Activated CD4-positive, alpha-beta T cell treated with anti-CD3 and anti-CD28 coated beads, Interleukin-2, amount 10 ng/mL, durations not matched to agents 24 days and 14 days (primary cell): ENCODE measurements around the gene HOXD3. TPM values are rescaled to one million over a fixed set of nuclear protein-coding genes. Genes with fewer than 3 reads are reported as not detected.

Source experiments
- DNase-seq: peaks from one replicate; pipeline ENCODE4 v3.0.0; 2022
- H3K27ac Mint-ChIP-seq: one replicate; pipeline ENCODE4 v1.8.0; 2022; ENCODE audit warnings: mild to moderate bottlenecking, mixed read lengths
- H3K27me3 Mint-ChIP-seq: one replicate; pipeline ENCODE4 v1.8.0; 2022; ENCODE audit warnings: mixed read lengths
- H3K36me3 Mint-ChIP-seq: one replicate; pipeline ENCODE4 v1.8.0; 2022; ENCODE audit warnings: low read depth, mild to moderate bottlenecking, mixed read lengths
- H3K4me1 Mint-ChIP-seq: one replicate; pipeline ENCODE4 v1.8.0; 2021; ENCODE audit warnings: mixed read lengths
- H3K4me3 Mint-ChIP-seq: one replicate; pipeline ENCODE4 v1.8.0; 2022; ENCODE audit warnings: mild to moderate bottlenecking, moderate library complexity, mixed read lengths
- H3K9me3 Mint-ChIP-seq: one replicate; pipeline ENCODE4 v1.8.0; 2021; ENCODE audit warnings: mixed read lengths
- intact Hi-C: fragments of 100-400 bp; cut with micrococcal nuclease; formaldehyde crosslinking; loops from one replicate; pipeline ENCODE4 v1.15.1; 2023
- total RNA-seq: library from RNA; stranded (reverse); gene quantifications from 2 replicates; pipeline ENCODE4 v1.2.3, GENCODE V29; 2022

HOXD3 gene
- total RNA-seq, 1 donor from 2014 or later, result not detected

GRCh38 chr2:176206136-176206535 lies 49.0 kb downstream of the HOXD3 start:
- Mint-ChIP-seq H3K36me3 (no peaks in the 10 kb centered on the region), H3K4me3 (no peak overlapping the region), H3K27ac (no peak overlapping the region), H3K27me3 (peaks cover 11% of the 10 kb centered on the region), H3K9me3 (no peaks in the 10 kb centered on the region), H3K4me1 (no peaks in the 10 kb centered on the region)
- intact Hi-C loops, result no loop called here
- no peak for DNase-seq

DNA sequence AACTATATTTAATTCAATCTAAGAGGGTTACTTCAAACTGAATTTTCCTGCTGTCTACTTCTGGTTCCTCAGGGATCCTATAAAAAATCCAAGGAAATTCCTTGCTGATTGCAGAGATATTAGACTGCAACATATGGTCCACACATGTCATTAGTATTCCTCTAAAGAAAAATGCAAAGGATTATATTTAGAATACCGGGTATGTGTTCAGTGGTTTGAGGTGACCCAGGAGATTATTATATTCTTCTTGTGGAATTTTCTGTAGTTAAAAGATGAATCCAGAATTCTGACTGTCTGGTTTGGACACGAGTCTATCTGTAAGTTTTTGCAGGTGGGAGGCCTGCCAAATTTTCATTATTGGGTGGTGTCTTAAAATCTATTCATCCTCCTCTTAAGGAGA lies 49.6 kb downstream of the HOXD3 start:
- H3K36me3 Mint-ChIP-seq, result no peaks in the 10 kb centered on the region
- H3K27me3 Mint-ChIP-seq, result peaks cover 14% of the 10 kb centered on the region
- no peak overlapping the region for H3K27ac Mint-ChIP-seq
- intact Hi-C loops, result no loop called here
- no peak overlapping the region for H3K4me3 Mint-ChIP-seq
- H3K4me1 Mint-ChIP-seq, result no peaks in the 10 kb centered on the region
- H3K9me3 Mint-ChIP-seq, result no peaks in the 10 kb centered on the region
- no peak for DNase-seq

GRCh38 chr2:176211110-176211509 lies 54.0 kb downstream of the HOXD3 start:
- no peaks in the 10 kb centered on the region for H3K4me1 Mint-ChIP-seq
- H3K27ac Mint-ChIP-seq, result no peak overlapping the region
- H3K36me3 Mint-ChIP-seq, result no peaks in the 10 kb centered on the region
- DNase-seq, result no peak
- peaks cover 15% of the 10 kb centered on the region for H3K27me3 Mint-ChIP-seq
- no peaks in the 10 kb centered on the region for H3K9me3 Mint-ChIP-seq
- no peak overlapping the region for H3K4me3 Mint-ChIP-seq
- intact Hi-C loops, result no loop called here

GRCh38 chr2:176212276-176212675 lies 55.2 kb downstream of the HOXD3 start:
- no peak overlapping the region for H3K27ac Mint-ChIP-seq
- intact Hi-C loops, result no loop called here

GRCh38 chr2:176213406-176213805 lies 56.3 kb downstream of the HOXD3 start:
- Mint-ChIP-seq H3K4me3 (no peak overlapping the region), H3K36me3 (no peaks in the 10 kb centered on the region), H3K9me3 (no peaks in the 10 kb centered on the region), H3K4me1 (no peaks in the 10 kb centered on the region), H3K27ac (no peak overlapping the region), H3K27me3 (peaks cover 16% of the 10 kb centered on the region)
- intact Hi-C loops, result no loop called here
- DNase-seq, result no peak

More at GRCh38 chr2:176212276-176212675, 55.2 kb downstream of the HOXD3 start:
- Mint-ChIP-seq H3K9me3 (no peaks in the 10 kb centered on the region), H3K27me3 (peaks cover 16% of the 10 kb centered on the region), H3K4me1 (no peaks in the 10 kb centered on the region), H3K4me3 (no peak overlapping the region), H3K36me3 (no peaks in the 10 kb centered on the region)
- no peak for DNase-seq

Other genes starting within 250 kb of the HOXD3 start
- 46.3 and 47.8 TPM in 2 replicates for gene LNPK, start 155.0 kb upstream of the HOXD3 start, total RNA-seq
- not detected in 2 replicates for gene EVX2, start 73.3 kb upstream of the HOXD3 start, total RNA-seq
- gene HOXD13, start 64.6 kb upstream of the HOXD3 start, total RNA-seq, result not detected in 2 replicates
- gene HOXD12, start 57.5 kb upstream of the HOXD3 start, total RNA-seq, result not detected in 2 replicates
- not detected in 2 replicates for gene HOXD11, start 50.0 kb upstream of the HOXD3 start, total RNA-seq
- gene HOXD10, start 40.5 kb upstream of the HOXD3 start, total RNA-seq, result not detected in 2 replicates
- not detected in 2 replicates for gene HOXD9, start 34.6 kb upstream of the HOXD3 start, total RNA-seq
- not detected in 2 replicates for gene HOXD8, start 27.6 kb upstream of the HOXD3 start, total RNA-seq
- not detected in 2 replicates for gene HOXD4, start 5.8 kb upstream of the HOXD3 start, total RNA-seq
- gene HOXD1, start 31.4 kb downstream of the HOXD3 start, total RNA-seq, result not detected in 2 replicates
- gene MTX2, start 112.1 kb downstream of the HOXD3 start, total RNA-seq, result 29.9 and 30.7 TPM in 2 replicates